ENCODE measurements around the gene OR4C6.

OR4C6 gene

GRCh38 chr11:55661901-55662300 lies at the start of gene OR4C6:
OR4C6 (plus strand) TSS chr11:55662201; CDS start chr11:55665167, 2,966 bp downstream.
- TF ChIP-seq CTCF (IDR thresholded peaks at IDR 0.05; ENCODE audit: control insufficient read depth, insufficient read depth, low read depth, low read length, missing control alignments) = no peak
- DNase-seq (ENCODE audit: low read depth) = no peak
- no peak within 1 kb of the TSS for H3K4me3 ChIP-seq (ENCODE audit: control insufficient read depth, low read depth, low read length)

GRCh38 chr11:55624531-55624930 lies 37.5 kb upstream of the OR4C6 start:
- no peak for TF ChIP-seq CTCF (IDR thresholded peaks at IDR 0.05; ENCODE audit: control insufficient read depth, insufficient read depth, low read depth, low read length, missing control alignments)
- no peak for DNase-seq (ENCODE audit: low read depth)
- no peak overlapping the region for H3K4me3 ChIP-seq (ENCODE audit: control insufficient read depth, low read depth, low read length)

- TF ChIP-seq CTCF (IDR thresholded peaks at IDR 0.05; ENCODE audit: control insufficient read depth, insufficient read depth, low read depth, low read length, missing control alignments) = no peak
- no peak for DNase-seq (ENCODE audit: low read depth)
- no peak within 1 kb of the TSS for H3K4me3 ChIP-seq (ENCODE audit: control insufficient read depth, low read depth, low read length)
These were observed 27.2 kb upstream of the OR4C6 start, which contains the start of gene OR4P4 for GRCh38 chr11:55634813-55635212. OR4P4 (plus strand) TSS chr11:55635113.

GRCh38 chr11:55648027-55648426 lies 14.0 kb upstream of the OR4C6 start, which contains the start of gene OR4S2:
OR4S2 (plus strand) TSS chr11:55648327; CDS start chr11:55650904, 2,577 bp downstream.
- no peak for DNase-seq (ENCODE audit: low read depth)
- TF ChIP-seq CTCF (IDR thresholded peaks at IDR 0.05; ENCODE audit: control insufficient read depth, insufficient read depth, low read depth, low read length, missing control alignments) = no peak
- no peak within 1 kb of the TSS for H3K4me3 ChIP-seq (ENCODE audit: control insufficient read depth, low read depth, low read length)

GRCh38 chr11:55652560-55652959 lies 9.4 kb upstream of the OR4C6 start:
- no peak for TF ChIP-seq CTCF (IDR thresholded peaks at IDR 0.05; ENCODE audit: control insufficient read depth, insufficient read depth, low read depth, low read length, missing control alignments)
- H3K4me3 ChIP-seq (ENCODE audit: control insufficient read depth, low read depth, low read length) = no peak overlapping the region
- DNase-seq (ENCODE audit: low read depth) = no peak

GRCh38 chr11:55655096-55655495 lies 6.9 kb upstream of the OR4C6 start:
- H3K4me3 ChIP-seq (ENCODE audit: control insufficient read depth, low read depth, low read length) = no peak overlapping the region
- no peak for DNase-seq (ENCODE audit: low read depth)
- no peak for TF ChIP-seq CTCF (IDR thresholded peaks at IDR 0.05; ENCODE audit: control insufficient read depth, insufficient read depth, low read depth, low read length, missing control alignments)
